Endodermal cell (in vitro differentiated cells): ENCODE measurements around the gene RHPN2. TPM values are rescaled to one million over a fixed set of nuclear protein-coding genes. Genes with fewer than 3 reads are reported as not detected.

Experiments used
- DNase-seq: peaks from one replicate; pipeline ENCODE4 v3.0.0-alpha.2; 2017
- H3K27ac ChIP-seq: 2 replicates; pipeline ENCODE4 v1.5.1; 2013; ENCODE audit warnings: mild to moderate bottlenecking, low read depth, low read length, moderate library complexity
- H3K27me3 ChIP-seq: 2 replicates; pipeline ENCODE4 v1.6.1; 2013; ENCODE audit warnings: mild to moderate bottlenecking, low read length, moderate library complexity; ENCODE audit not compliant: insufficient read depth, control insufficient read depth, poor library complexity, severe bottlenecking
- H3K36me3 ChIP-seq: 2 replicates; pipeline ENCODE4 v1.7.0; 2013; ENCODE audit warnings: mild to moderate bottlenecking, low read length, moderate library complexity; ENCODE audit not compliant: control insufficient read depth, insufficient read depth
- H3K4me1 ChIP-seq: one replicate; pipeline ENCODE4 v1.7.0; 2013; ENCODE audit warnings: low read length; ENCODE audit not compliant: control insufficient read depth, insufficient read depth
- H3K4me3 ChIP-seq: 2 replicates; pipeline ENCODE4 v1.5.1; 2013; ENCODE audit warnings: mild to moderate bottlenecking, low read length, moderate library complexity
- H3K9ac ChIP-seq: 2 replicates; pipeline ENCODE4 v1.6.1; 2013; ENCODE audit warnings: mild to moderate bottlenecking, low read length, moderate library complexity; ENCODE audit not compliant: poor library complexity, severe bottlenecking; ENCODE audit errors: extremely low read depth
- H3K9me3 ChIP-seq: 2 replicates; pipeline ENCODE4 v1.6.1; 2013; ENCODE audit warnings: mild to moderate bottlenecking, low read length, moderate library complexity; ENCODE audit not compliant: control insufficient read depth
- H3K27ac Mint-ChIP-seq: 2 replicates; pipeline ENCODE4 v1.8.0; 2020; ENCODE audit warnings: mixed read lengths
- H3K27me3 Mint-ChIP-seq: 2 replicates; pipeline ENCODE4 v1.8.0; 2021; ENCODE audit warnings: mild to moderate bottlenecking, mixed read lengths; ENCODE audit not compliant: insufficient read depth
- H3K36me3 Mint-ChIP-seq: 2 replicates; pipeline ENCODE4 v1.8.0; 2020; ENCODE audit warnings: low read depth, mixed read lengths
- H3K4me1 Mint-ChIP-seq: 2 replicates; pipeline ENCODE4 v1.8.0; 2020; ENCODE audit warnings: mixed read lengths
- H3K4me3 Mint-ChIP-seq: 2 replicates; pipeline ENCODE4 v1.8.0; 2020; ENCODE audit warnings: mild to moderate bottlenecking, moderate library complexity, mixed read lengths
- H3K9me3 Mint-ChIP-seq: 2 replicates; pipeline ENCODE4 v1.8.0; 2020; ENCODE audit warnings: mild to moderate bottlenecking, mixed read lengths
- CTCF ChIP-seq: fragments of 200-600 bp; sonication (generic); conservative IDR thresholded peaks from 2 replicates; pipeline ENCODE4 v1.5.0; 2021; ENCODE audit warnings: antibody characterized with exemption, mild to moderate bottlenecking
- WGBS, 2 experiments: methylation state at CpG; one replicate each; pipeline versions ENCODE4 v1.1.5 to v1.1.7; 2013; ENCODE audit warnings: missing lambda C conversion rate in 2 of 2, mixed read lengths in 1 of 2; ENCODE audit not compliant: insufficient coverage in 1 of 2, insufficient read length in 1 of 2; 5-methylcytosine and 5-hydroxymethylcytosine counted together
- total RNA-seq, 2 donors: library from RNA; stranded (reverse); fragmentation: NEBNext Ultra II Directional in 1 of 2; extraction: Animal tissue kit (Norgen Biotek cat#: 25700) in 1 of 2; gene quantifications; 2 replicates in 1 of 2; 3 replicates in 1 of 2; pipeline ENCODE4 v1.2.1, GENCODE V29; 2021

Gene RHPN2
- total RNA-seq, 2 donors from 2014 or later = 52.0 to 53.2 TPM

GRCh38 chr19:32971715-32972540, 92.8 kb downstream of the RHPN2 start, which contains the start of the genes CEP89 and FAAP24:
Gene CEP89 (minus strand): TSS chr19:32971958. CDS start chr19:32971874, 84 bp downstream.
Gene FAAP24 (plus strand): TSS chr19:32972242. CDS start chr19:32973197, 955 bp downstream.
- TF ChIP-seq CTCF = no peak
- H3K9me3 ChIP-seq = no peaks in the 10 kb centered on the region
- peaks cover 38% of the 10 kb centered on the region for H3K36me3 ChIP-seq
- H3K27ac ChIP-seq = no peak within 1 kb of the TSS
- peak within 1 kb of the TSS; percentile 95 for H3K27ac Mint-ChIP-seq
- no peaks in the 10 kb centered on the region for H3K27me3 Mint-ChIP-seq
- peaks cover 32% of the 10 kb centered on the region for H3K36me3 Mint-ChIP-seq
- H3K4me1 Mint-ChIP-seq = peaks cover 7% of the 10 kb centered on the region
- DNase-seq = peak; percentile 100
- peak within 1 kb of the TSS; percentile 72 for H3K9ac ChIP-seq
- no peaks in the 10 kb centered on the region for H3K4me1 ChIP-seq
- H3K27me3 ChIP-seq = no peaks in the 10 kb centered on the region
- peak within 1 kb of the TSS; percentile 95 for H3K4me3 ChIP-seq
- 8 to 15% methylated on average over 34 to 57 of the region's 57 CpGs for WGBS, 2 experiments
- no peaks in the 10 kb centered on the region for H3K9me3 Mint-ChIP-seq
- H3K4me3 Mint-ChIP-seq = peak within 1 kb of the TSS; percentile 97

- H3K4me3 ChIP-seq = peak overlapping the region; percentile 95
- H3K4me3 Mint-ChIP-seq = peak overlapping the region; percentile 97
- peak overlapping the region; percentile 63 for H3K9ac ChIP-seq
- peaks cover 7% of the 10 kb centered on the region for H3K4me1 Mint-ChIP-seq
- H3K27me3 Mint-ChIP-seq = no peaks in the 10 kb centered on the region
- H3K4me1 ChIP-seq = no peaks in the 10 kb centered on the region
- TF ChIP-seq CTCF = no peak
- WGBS, 2 experiments = 34 to 36% methylated on average over 20 to 21 of the region's 21 CpGs
- peaks cover 33% of the 10 kb centered on the region for H3K36me3 Mint-ChIP-seq
- H3K9me3 ChIP-seq = no peaks in the 10 kb centered on the region
- H3K36me3 ChIP-seq = peaks cover 35% of the 10 kb centered on the region
- H3K27ac Mint-ChIP-seq = peak overlapping the region; percentile 48
- no peaks in the 10 kb centered on the region for H3K9me3 Mint-ChIP-seq
- no peaks in the 10 kb centered on the region for H3K27me3 ChIP-seq
- no peak overlapping the region for H3K27ac ChIP-seq
- no peak for DNase-seq
These were observed 93.6 kb downstream of the RHPN2 start for GRCh38 chr19:32971012-32971595.

- Mint-ChIP-seq H3K36me3 (peaks cover 26% of the 10 kb centered on the region), H3K9me3 (no peaks in the 10 kb centered on the region), H3K4me1 (peaks cover 7% of the 10 kb centered on the region), H3K4me3 (peak overlapping the region; percentile 27), H3K27ac (no peak overlapping the region), H3K27me3 (no peaks in the 10 kb centered on the region)
- H3K27ac ChIP-seq = no peak overlapping the region
- no peak for TF ChIP-seq CTCF
- H3K4me1 ChIP-seq = no peaks in the 10 kb centered on the region
- peaks cover 39% of the 10 kb centered on the region for H3K36me3 ChIP-seq
- WGBS, 2 experiments = 95% methylated on average over 4 to 10 of the region's 10 CpGs
- DNase-seq = no peak
- H3K27me3 ChIP-seq = no peaks in the 10 kb centered on the region
- H3K4me3 ChIP-seq = peak overlapping the region; percentile 95
- H3K9me3 ChIP-seq = no peaks in the 10 kb centered on the region
- H3K9ac ChIP-seq = no peak overlapping the region
These were observed 95.1 kb downstream of the RHPN2 start for GRCh38 chr19:32969549-32969948.
